GM12874 (cell line): ENCODE results near the gene MYO9A.

ENCODE experiments used
- CTCF ChIP-seq: IDR thresholded peaks from 2 replicates; pipeline ENCODE4 v1.5.1; 2011; ENCODE audit warnings: low read depth, mild to moderate bottlenecking, control low read depth, low read length, moderate library complexity; ENCODE audit not compliant: insufficient read depth

MYO9A gene

GRCh38 chr15:71781179-71781964, 336.6 kb downstream of the MYO9A start:
- no peak for TF ChIP-seq CTCF

- peak; percentile 79 for TF ChIP-seq CTCF
Measured at GRCh38 chr15:71780115-71780976, 337.6 kb downstream of the MYO9A start.

GRCh38 chr15:71779073-71779797, 338.7 kb downstream of the MYO9A start:
- no peak for TF ChIP-seq CTCF

- TF ChIP-seq CTCF, result no peak
Measured at GRCh38 chr15:71777216-71777943, 340.6 kb downstream of the MYO9A start.

- no peak for TF ChIP-seq CTCF
Measured at GRCh38 chr15:71776304-71776703, 341.6 kb downstream of the MYO9A start.

- TF ChIP-seq CTCF, result no peak
Measured at GRCh38 chr15:71775856-71776255, 342.1 kb downstream of the MYO9A start.
